ENCODE measurements around the gene ADSS1. TPM values are rescaled to one million over a fixed set of nuclear protein-coding genes. Genes with fewer than 3 reads are reported as not detected.

ADSS1 gene
- total RNA-seq, 1 experiment from 2014 or later: 2.8 TPM

- DNase-seq (ENCODE audit: low read depth): no peak
Observed at GRCh38 chr14:104731320-104732294, 7.6 kb downstream of the ADSS1 start.

- no peak for DNase-seq (ENCODE audit: low read depth)
Observed at GRCh38 chr14:104732355-104732804, 8.4 kb downstream of the ADSS1 start.

- no peak for DNase-seq (ENCODE audit: low read depth)
Observed at GRCh38 chr14:104732931-104733681, 9.1 kb downstream of the ADSS1 start.

GRCh38 chr14:104734051-104734587 is 10.1 kb downstream of the ADSS1 start:
- no peak for DNase-seq (ENCODE audit: low read depth)

GRCh38 chr14:104734601-104734990 is 10.6 kb downstream of the ADSS1 start:
- DNase-seq (ENCODE audit: low read depth): no peak

GRCh38 chr14:104734991-104735779 is 11.2 kb downstream of the ADSS1 start:
- DNase-seq (ENCODE audit: low read depth): no peak

GRCh38 chr14:104735830-104736642 is 12.0 kb downstream of the ADSS1 start:
- no peak for DNase-seq (ENCODE audit: low read depth)

GRCh38 chr14:104738375-104739019 is 14.5 kb downstream of the ADSS1 start:
- DNase-seq (ENCODE audit: low read depth): no peak

- no peak for DNase-seq (ENCODE audit: low read depth)
Observed at GRCh38 chr14:104739026-104739425, 15.0 kb downstream of the ADSS1 start.

GRCh38 chr14:104739546-104740516 is 15.8 kb downstream of the ADSS1 start:
- DNase-seq (ENCODE audit: low read depth): no peak

GRCh38 chr14:104741108-104741802 is 17.2 kb downstream of the ADSS1 start:
- no peak for DNase-seq (ENCODE audit: low read depth)

GRCh38 chr14:104741803-104742251 is 17.8 kb downstream of the ADSS1 start:
- DNase-seq (ENCODE audit: low read depth): no peak

GRCh38 chr14:104742586-104743455 is 18.8 kb downstream of the ADSS1 start:
- no peak for DNase-seq (ENCODE audit: low read depth)

- peak; percentile 79 for DNase-seq (ENCODE audit: low read depth)
Observed at GRCh38 chr14:104743461-104744380, 19.7 kb downstream of the ADSS1 start.

- DNase-seq (ENCODE audit: low read depth): no peak
Observed at GRCh38 chr14:104744484-104744883, 20.5 kb downstream of the ADSS1 start.

- no peak for DNase-seq (ENCODE audit: low read depth)
Observed at GRCh38 chr14:104745431-104745830, 21.4 kb downstream of the ADSS1 start.
